NCI-H146 treated with DMSO at 0.1 percent for 48 hours (cell line): Measurements from ENCODE around the gene TEAD1.

ENCODE experiments used
- DNase-seq: peaks from one replicate; lab custom pipeline; 2025; ENCODE audit not compliant: unreplicated experiment; lab: John Stamatoyannopoulos, UW

TEAD1 gene

GRCh38 chr11:12664385-12664784 is 9.8 kb upstream of the TEAD1 start:
- no peak for DNase-seq

GRCh38 chr11:12666915-12667314 is 7.3 kb upstream of the TEAD1 start:
- DNase-seq: no peak

GRCh38 chr11:12667646-12668045 is 6.6 kb upstream of the TEAD1 start:
- DNase-seq: no peak

GRCh38 chr11:12668166-12668565 is 6.1 kb upstream of the TEAD1 start:
- DNase-seq: no peak

- DNase-seq: no peak
Observed at GRCh38 chr11:12669930-12670329, 4.3 kb upstream of the TEAD1 start.

- DNase-seq: no peak
Observed at GRCh38 chr11:12671370-12671769, 2.9 kb upstream of the TEAD1 start.

- DNase-seq: peak; percentile 35
Observed at GRCh38 chr11:12673601-12673923, 659 bp upstream of the TEAD1 start.

- DNase-seq: no peak
Observed at GRCh38 chr11:12674571-12674935, 332 bp downstream of the TEAD1 start.

- no peak for DNase-seq
Observed at GRCh38 chr11:12674936-12675696, 895 bp downstream of the TEAD1 start.

GRCh38 chr11:12675951-12676711 is 1.9 kb downstream of the TEAD1 start:
- DNase-seq: no peak

GRCh38 chr11:12677131-12677530 is 2.9 kb downstream of the TEAD1 start:
- no peak for DNase-seq

GRCh38 chr11:12678092-12678491 is 3.9 kb downstream of the TEAD1 start:
- DNase-seq: no peak

- DNase-seq: no peak
Observed at GRCh38 chr11:12678991-12679390, 4.8 kb downstream of the TEAD1 start.

- no peak for DNase-seq
Observed at GRCh38 chr11:12679471-12679870, 5.2 kb downstream of the TEAD1 start.

- DNase-seq: peak; percentile 88
Observed at GRCh38 chr11:12680246-12680939, 6.2 kb downstream of the TEAD1 start.

GRCh38 chr11:12680940-12681258 is 6.7 kb downstream of the TEAD1 start:
- no peak for DNase-seq

GRCh38 chr11:12681466-12681865 is 7.2 kb downstream of the TEAD1 start:
- DNase-seq: no peak

- DNase-seq: no peak
Observed at GRCh38 chr11:12682288-12682687, 8.1 kb downstream of the TEAD1 start.

GRCh38 chr11:12682737-12683500 is 8.7 kb downstream of the TEAD1 start:
- no peak for DNase-seq

GRCh38 chr11:12683874-12684273 is 9.7 kb downstream of the TEAD1 start:
- no peak for DNase-seq

- no peak for DNase-seq
Observed at GRCh38 chr11:12684315-12684714, 10.1 kb downstream of the TEAD1 start.

- no peak for DNase-seq
Observed at GRCh38 chr11:12684816-12685215, 10.6 kb downstream of the TEAD1 start.
